SK-N-SH (cell line): ENCODE results near the gene MANSC1.

ENCODE experiments used
- CTCF ChIP-seq: fragments of 200-600 bp; sonication (generic); IDR thresholded peaks from 2 replicates; pipeline ENCODE4 v1.6.1; 2017; ENCODE audit warnings: antibody characterized with exemption, mild to moderate bottlenecking, moderate library complexity
- FOXM1 ChIP-seq: IDR thresholded peaks from 2 replicates; pipeline ENCODE4 v1.4.0; 2012; ENCODE audit warnings: low read depth, mild to moderate bottlenecking
- RFX5 ChIP-seq: IDR thresholded peaks from 2 replicates; pipeline ENCODE4 v1.6.1; 2012; ENCODE audit warnings: mild to moderate bottlenecking, improper control_type of control experiment, low read length
- TAF1 ChIP-seq: IDR thresholded peaks from 2 replicates; pipeline ENCODE4 v1.6.1; 2012; ENCODE audit warnings: low read depth, mild to moderate bottlenecking, low read length, moderate library complexity, borderline replicate concordance
- TF ChIP-seq, protein P1 (sequence below): IDR thresholded peaks from 2 replicates; pipeline ENCODE4 v1.6.1; 2012; ENCODE audit warnings: mild to moderate bottlenecking, low read depth, low read length, moderate library complexity

DNA sequence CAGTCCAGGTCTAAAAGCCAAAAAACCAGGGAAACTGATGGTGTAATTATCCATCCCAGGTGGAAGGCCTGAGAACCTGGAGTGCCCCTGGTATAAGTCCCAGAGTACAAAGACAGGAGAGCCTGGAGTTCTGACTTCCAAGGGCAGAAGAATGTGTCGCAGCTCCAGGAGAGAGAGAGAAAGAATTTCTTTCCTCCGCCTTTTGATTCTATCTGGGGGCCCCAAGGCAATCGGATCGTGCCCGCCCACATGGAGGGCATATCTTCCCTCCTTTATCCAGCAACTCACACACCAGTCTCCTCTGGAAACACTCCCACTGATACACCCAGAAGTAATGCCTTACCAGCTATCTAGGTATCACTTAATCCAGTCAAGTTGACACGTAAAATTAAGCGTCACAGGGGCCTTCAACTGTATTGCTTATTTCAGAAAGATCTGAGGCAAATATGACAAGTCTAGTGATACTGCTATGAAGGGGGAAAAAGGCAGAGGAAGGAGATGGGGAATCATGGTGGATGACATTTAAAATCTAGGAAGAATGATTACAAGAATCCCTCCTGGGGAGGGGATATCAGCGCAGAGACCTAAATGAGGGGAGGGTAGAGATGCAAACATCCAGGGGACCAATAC lies 52.7 kb downstream of the MANSC1 start:
- TF ChIP-seq CTCF (no peak), TAF1 (no peak), FOXM1 (no peak), RFX5 (no peak)
- TF ChIP-seq, protein P1, sequence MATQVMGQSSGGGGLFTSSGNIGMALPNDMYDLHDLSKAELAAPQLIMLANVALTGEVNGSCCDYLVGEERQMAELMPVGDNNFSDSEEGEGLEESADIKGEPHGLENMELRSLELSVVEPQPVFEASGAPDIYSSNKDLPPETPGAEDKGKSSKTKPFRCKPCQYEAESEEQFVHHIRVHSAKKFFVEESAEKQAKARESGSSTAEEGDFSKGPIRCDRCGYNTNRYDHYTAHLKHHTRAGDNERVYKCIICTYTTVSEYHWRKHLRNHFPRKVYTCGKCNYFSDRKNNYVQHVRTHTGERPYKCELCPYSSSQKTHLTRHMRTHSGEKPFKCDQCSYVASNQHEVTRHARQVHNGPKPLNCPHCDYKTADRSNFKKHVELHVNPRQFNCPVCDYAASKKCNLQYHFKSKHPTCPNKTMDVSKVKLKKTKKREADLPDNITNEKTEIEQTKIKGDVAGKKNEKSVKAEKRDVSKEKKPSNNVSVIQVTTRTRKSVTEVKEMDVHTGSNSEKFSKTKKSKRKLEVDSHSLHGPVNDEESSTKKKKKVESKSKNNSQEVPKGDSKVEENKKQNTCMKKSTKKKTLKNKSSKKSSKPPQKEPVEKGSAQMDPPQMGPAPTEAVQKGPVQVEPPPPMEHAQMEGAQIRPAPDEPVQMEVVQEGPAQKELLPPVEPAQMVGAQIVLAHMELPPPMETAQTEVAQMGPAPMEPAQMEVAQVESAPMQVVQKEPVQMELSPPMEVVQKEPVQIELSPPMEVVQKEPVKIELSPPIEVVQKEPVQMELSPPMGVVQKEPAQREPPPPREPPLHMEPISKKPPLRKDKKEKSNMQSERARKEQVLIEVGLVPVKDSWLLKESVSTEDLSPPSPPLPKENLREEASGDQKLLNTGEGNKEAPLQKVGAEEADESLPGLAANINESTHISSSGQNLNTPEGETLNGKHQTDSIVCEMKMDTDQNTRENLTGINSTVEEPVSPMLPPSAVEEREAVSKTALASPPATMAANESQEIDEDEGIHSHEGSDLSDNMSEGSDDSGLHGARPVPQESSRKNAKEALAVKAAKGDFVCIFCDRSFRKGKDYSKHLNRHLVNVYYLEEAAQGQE: no peak
